DND-41 (cell line): Measurements from ENCODE around the gene MICAL1.

ENCODE experiments used
- ATAC-seq: fragments of 200-7000 bp; cut with Tn5 transposase; 3 replicates; pipeline ENCODE4 v1.9.1; 2021; ENCODE audit warnings: low read depth; ENCODE audit not compliant: insufficient read depth
- DNase-seq: peaks from one replicate; pipeline ENCODE4 v3.0.0-alpha.2; 2020
- H2AFZ ChIP-seq: 2 replicates; pipeline ENCODE4 v1.6.0; 2012; ENCODE audit warnings: low read depth, low read length
- H3K27ac ChIP-seq: 2 replicates; pipeline ENCODE4 v1.5.1; 2012; ENCODE audit warnings: low read length, inconsistent platforms
- H3K27me3 ChIP-seq: fragments of 200-600 bp; sonication (generic); 2 replicates; pipeline ENCODE4 v1.6.0; 2012; ENCODE audit warnings: low read length, mild to moderate bottlenecking, inconsistent platforms; ENCODE audit not compliant: insufficient read depth, poor library complexity
- H3K36me3 ChIP-seq: 2 replicates; pipeline ENCODE4 v1.5.1; 2012; ENCODE audit warnings: low read length, inconsistent platforms; ENCODE audit not compliant: insufficient read depth
- H3K4me1 ChIP-seq: 2 replicates; pipeline ENCODE4 v1.5.1; 2012; ENCODE audit warnings: mild to moderate bottlenecking, low read length; ENCODE audit not compliant: insufficient read depth
- H3K4me2 ChIP-seq: 2 replicates; pipeline ENCODE4 v1.6.0; 2012; ENCODE audit warnings: mild to moderate bottlenecking, moderate library complexity, low read length, inconsistent platforms; ENCODE audit not compliant: insufficient read depth
- H3K4me3 ChIP-seq, 2 experiments: fragments of 200-600 bp in 1 of 2; shearing (Covaris generic) in 1 of 2; 2 replicates each; pipeline ENCODE4 v1.5.1; 2012 to 2016; ENCODE audit warnings: inconsistent platforms in 2 of 2, low read length in 2 of 2, mild to moderate bottlenecking in 2 of 2, low read depth in 1 of 2, moderate library complexity in 1 of 2
- H3K79me2 ChIP-seq: 2 replicates; pipeline ENCODE4 v1.6.0; 2012; ENCODE audit warnings: low read length, inconsistent platforms; ENCODE audit not compliant: insufficient read depth
- H3K9ac ChIP-seq: 2 replicates; pipeline ENCODE4 v1.6.0; 2012; ENCODE audit warnings: low read depth, mild to moderate bottlenecking, inconsistent platforms, low read length, moderate library complexity
- H3K9me3 ChIP-seq: 2 replicates; pipeline ENCODE4 v1.5.1; 2012; ENCODE audit warnings: low read length, moderate library complexity, mild to moderate bottlenecking, inconsistent platforms; ENCODE audit not compliant: insufficient read depth, severe bottlenecking
- H4K20me1 ChIP-seq: 2 replicates; pipeline ENCODE4 v1.6.0; 2012; ENCODE audit warnings: low read length; ENCODE audit not compliant: insufficient read depth
- CTCF ChIP-seq: IDR thresholded peaks from 2 replicates; pipeline ENCODE4 v1.5.1; 2012; ENCODE audit warnings: borderline replicate concordance, low read length, moderate library complexity, mild to moderate bottlenecking; ENCODE audit not compliant: poor library complexity, severe bottlenecking; ENCODE audit errors: extremely low read depth
- EZH2 ChIP-seq: IDR thresholded peaks from 3 replicates; pipeline ENCODE4 v1.6.1; 2012; ENCODE audit warnings: borderline replicate concordance, low read depth, mild to moderate bottlenecking, moderate library complexity, low read length, inconsistent platforms; ENCODE audit not compliant: severe bottlenecking

The MICAL1 gene

GRCh38 chr6:109467696-109468095 is 12.1 kb upstream of the MICAL1 start:
- Histone ChIP-seq H3K79me2 (peaks cover 19% of the 10 kb centered on the region; the same call in 1 of the 2 replicates), H3K4me1 (no peaks in the 10 kb centered on the region), H3K9ac (no peak overlapping the region), H3K9me3 (no peaks in the 10 kb centered on the region), H3K27me3 (no peaks in the 10 kb centered on the region), H3K4me3 (no peak overlapping the region), H2AFZ (no peak overlapping the region), H3K4me2 (no peak overlapping the region), H3K36me3 (peaks cover 98% of the 10 kb centered on the region), H3K27ac (no peak overlapping the region), H4K20me1 (peaks cover 33% of the 10 kb centered on the region)
- DNase-seq (no peak), ATAC-seq (no peak)
- TF ChIP-seq EZH2 = no peak
- TF ChIP-seq CTCF = no peak

GRCh38 chr6:109466212-109466923 is 10.8 kb upstream of the MICAL1 start:
- H3K27ac ChIP-seq = no peak overlapping the region
- H3K36me3 ChIP-seq = peaks cover 97% of the 10 kb centered on the region
- no peaks in the 10 kb centered on the region for H3K4me1 ChIP-seq

GRCh38 chr6:109465772-109466171 is 10.2 kb upstream of the MICAL1 start:
- no peak overlapping the region for H3K9ac ChIP-seq
- ATAC-seq = no peak
- no peak overlapping the region for H3K4me2 ChIP-seq
- H3K79me2 ChIP-seq = peaks cover 8% of the 10 kb centered on the region; the same call in 1 of the 2 replicates
- no peak overlapping the region for H3K27ac ChIP-seq
- no peaks in the 10 kb centered on the region for H3K27me3 ChIP-seq
- TF ChIP-seq CTCF (no peak), EZH2 (no peak)
- no peak for DNase-seq
- H4K20me1 ChIP-seq = peaks cover 22% of the 10 kb centered on the region; the same call in 1 of the 2 replicates
- H3K9me3 ChIP-seq = no peaks in the 10 kb centered on the region
- no peaks in the 10 kb centered on the region for H3K4me1 ChIP-seq
- H2AFZ ChIP-seq = no peak overlapping the region
- H3K4me3 ChIP-seq = no peak overlapping the region
- peaks cover 96% of the 10 kb centered on the region for H3K36me3 ChIP-seq

More at GRCh38 chr6:109466212-109466923, 10.8 kb upstream of the MICAL1 start:
- DNase-seq = no peak
- Histone ChIP-seq H3K9ac (no peak overlapping the region), H2AFZ (no peak overlapping the region), H3K4me2 (no peak overlapping the region), H3K79me2 (peaks cover 8% of the 10 kb centered on the region; the same call in 1 of the 2 replicates), H3K4me3 (no peak overlapping the region), H3K9me3 (no peaks in the 10 kb centered on the region), H4K20me1 (peaks cover 22% of the 10 kb centered on the region; the same call in 1 of the 2 replicates), H3K27me3 (no peaks in the 10 kb centered on the region)
- no peak for ATAC-seq
- TF ChIP-seq CTCF (no peak), EZH2 (no peak)
